ENCODE data around the gene BFSP1. TPM values are rescaled to one million over a fixed set of nuclear protein-coding genes. Genes with fewer than 3 reads are reported as not detected.

Gene BFSP1
- total RNA-seq, 1 donor from 2014 or later, result 3.5 TPM

DNA sequence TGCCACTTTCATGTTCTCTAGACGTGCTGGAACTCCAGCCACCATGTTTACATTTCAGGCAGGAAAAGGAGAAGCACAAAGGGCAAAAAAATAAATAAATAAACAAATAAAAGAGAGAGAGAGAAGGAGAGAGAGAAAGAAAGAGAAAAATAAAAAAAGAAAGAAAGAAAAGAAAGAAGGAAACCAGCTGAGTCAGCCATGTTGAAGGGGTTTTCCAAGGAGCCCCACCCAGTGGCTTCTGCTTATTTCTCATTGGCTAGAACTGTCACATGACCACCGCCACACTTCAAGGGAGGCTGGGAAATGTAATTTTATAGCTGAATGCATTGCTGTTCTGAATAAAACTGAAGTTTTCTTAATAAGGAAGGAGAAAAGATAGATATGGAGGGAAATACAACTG is 71.1 kb downstream of the BFSP1 start:
- no peaks in the 10 kb centered on the region for H3K36me3 Mint-ChIP-seq (ENCODE audit: low read depth, unreplicated experiment)
- no peaks in the 10 kb centered on the region for H3K4me1 Mint-ChIP-seq (ENCODE audit: unreplicated experiment)
- DNase-seq (ENCODE audit: low spot score), result no peak
- no peaks in the 10 kb centered on the region for H3K9me3 Mint-ChIP-seq (ENCODE audit: unreplicated experiment)
- TF ChIP-seq CTCF (IDR thresholded peaks at IDR 0.05; ENCODE audit: unreplicated experiment), result no peak
- H3K4me3 Mint-ChIP-seq (ENCODE audit: unreplicated experiment), result no peak overlapping the region
- no peak overlapping the region for H3K27ac Mint-ChIP-seq (ENCODE audit: unreplicated experiment)
- peaks cover 2% of the 10 kb centered on the region for H3K27me3 Mint-ChIP-seq (ENCODE audit: unreplicated experiment)

DNA sequence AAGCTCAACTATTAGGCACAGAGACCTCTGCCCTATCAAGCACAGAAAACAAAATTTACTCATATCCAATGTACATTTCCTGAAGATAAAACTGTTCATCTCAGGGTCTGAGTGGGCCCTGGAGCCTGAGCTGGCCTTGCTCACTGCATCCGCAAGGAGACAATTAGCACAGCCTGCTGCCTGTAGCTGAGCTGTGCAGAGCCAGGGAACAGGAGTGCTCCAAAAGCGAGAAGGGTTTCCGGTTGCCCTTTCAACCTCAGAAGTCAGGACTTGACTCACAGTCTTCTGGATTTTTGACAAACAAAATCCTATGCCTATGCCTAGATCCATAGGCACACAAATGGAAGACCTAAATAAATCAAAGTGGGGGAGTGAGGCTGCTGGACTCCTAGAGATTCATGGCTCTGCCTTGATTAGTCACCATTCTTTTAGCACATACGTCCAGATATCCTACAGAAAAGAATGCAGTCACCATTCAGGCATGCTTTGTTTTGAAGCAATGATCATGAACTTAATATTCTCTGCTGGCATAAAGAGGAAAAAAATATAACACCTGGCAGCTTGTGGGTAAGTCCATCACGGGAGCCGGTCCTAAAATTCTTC is 73.5 kb downstream of the BFSP1 start:
- no peak for TF ChIP-seq CTCF (IDR thresholded peaks at IDR 0.05; ENCODE audit: unreplicated experiment)
- peaks cover 2% of the 10 kb centered on the region for H3K27me3 Mint-ChIP-seq (ENCODE audit: unreplicated experiment)
- no peak overlapping the region for H3K4me3 Mint-ChIP-seq (ENCODE audit: unreplicated experiment)
- H3K4me1 Mint-ChIP-seq (ENCODE audit: unreplicated experiment), result no peaks in the 10 kb centered on the region
- no peak overlapping the region for H3K27ac Mint-ChIP-seq (ENCODE audit: unreplicated experiment)
- H3K36me3 Mint-ChIP-seq (ENCODE audit: low read depth, unreplicated experiment), result no peaks in the 10 kb centered on the region
- DNase-seq (ENCODE audit: low spot score), result no peak
- no peaks in the 10 kb centered on the region for H3K9me3 Mint-ChIP-seq (ENCODE audit: unreplicated experiment)

DNA sequence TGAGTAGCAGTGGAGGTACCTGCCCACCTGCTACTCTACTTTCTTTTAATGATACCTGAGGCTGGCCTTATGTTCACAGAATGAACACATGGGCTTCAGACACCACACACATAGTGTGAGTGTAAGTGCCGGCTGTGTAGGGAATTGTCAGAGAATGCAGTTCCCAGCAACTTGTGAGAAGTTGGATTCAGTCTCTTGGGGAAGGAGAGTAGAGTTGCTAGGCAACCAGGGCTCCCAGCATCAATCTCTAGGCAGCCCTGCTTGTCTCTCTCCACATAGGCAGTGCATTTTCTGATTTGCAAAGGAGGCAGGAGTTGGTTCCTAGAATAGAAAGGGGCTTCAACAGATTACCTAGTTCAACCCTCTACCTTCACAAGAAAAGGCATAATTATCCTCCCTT is 74.1 kb downstream of the BFSP1 start:
- TF ChIP-seq CTCF (IDR thresholded peaks at IDR 0.05; ENCODE audit: unreplicated experiment), result no peak
- H3K36me3 Mint-ChIP-seq (ENCODE audit: low read depth, unreplicated experiment), result no peaks in the 10 kb centered on the region

GRCh38 chr20:17456279-17456678 is 74.9 kb downstream of the BFSP1 start:
- no peaks in the 10 kb centered on the region for H3K9me3 Mint-ChIP-seq (ENCODE audit: unreplicated experiment)
- peaks cover 2% of the 10 kb centered on the region for H3K27me3 Mint-ChIP-seq (ENCODE audit: unreplicated experiment)
- no peak for DNase-seq (ENCODE audit: low spot score)
- H3K27ac Mint-ChIP-seq (ENCODE audit: unreplicated experiment), result no peak overlapping the region
- no peak for TF ChIP-seq CTCF (IDR thresholded peaks at IDR 0.05; ENCODE audit: unreplicated experiment)
- H3K4me3 Mint-ChIP-seq (ENCODE audit: unreplicated experiment), result no peak overlapping the region
- no peaks in the 10 kb centered on the region for H3K4me1 Mint-ChIP-seq (ENCODE audit: unreplicated experiment)
- H3K36me3 Mint-ChIP-seq (ENCODE audit: low read depth, unreplicated experiment), result no peaks in the 10 kb centered on the region

More for the DNA sequence above, 74.1 kb downstream of the BFSP1 start:
- Mint-ChIP-seq H3K27ac (ENCODE audit: unreplicated experiment) (no peak overlapping the region), H3K9me3 (ENCODE audit: unreplicated experiment) (no peaks in the 10 kb centered on the region), H3K4me3 (ENCODE audit: unreplicated experiment) (no peak overlapping the region), H3K27me3 (ENCODE audit: unreplicated experiment) (peaks cover 2% of the 10 kb centered on the region), H3K4me1 (ENCODE audit: unreplicated experiment) (no peaks in the 10 kb centered on the region)
- no peak for DNase-seq (ENCODE audit: low spot score)

- Mint-ChIP-seq H3K4me1 (ENCODE audit: unreplicated experiment) (no peaks in the 10 kb centered on the region), H3K36me3 (ENCODE audit: low read depth, unreplicated experiment) (no peaks in the 10 kb centered on the region), H3K27me3 (ENCODE audit: unreplicated experiment) (no peaks in the 10 kb centered on the region), H3K4me3 (ENCODE audit: unreplicated experiment) (no peak overlapping the region), H3K27ac (ENCODE audit: unreplicated experiment) (no peak overlapping the region), H3K9me3 (ENCODE audit: unreplicated experiment) (no peaks in the 10 kb centered on the region)
- TF ChIP-seq CTCF (IDR thresholded peaks at IDR 0.05; ENCODE audit: unreplicated experiment), result no peak
- DNase-seq (ENCODE audit: low spot score), result no peak
Observed at GRCh38 chr20:17453592-17453991, 77.6 kb downstream of the BFSP1 start.

All from endothelial cell (in vitro differentiated cells).